ENCODE measurements around the gene UGT1A7.
"Not testable (repeated sequence)": the region's sequence is repeated elsewhere in the genome, so short reads cannot be mapped to it uniquely, and the experiment has no call there.

The UGT1A7 gene

DNA sequence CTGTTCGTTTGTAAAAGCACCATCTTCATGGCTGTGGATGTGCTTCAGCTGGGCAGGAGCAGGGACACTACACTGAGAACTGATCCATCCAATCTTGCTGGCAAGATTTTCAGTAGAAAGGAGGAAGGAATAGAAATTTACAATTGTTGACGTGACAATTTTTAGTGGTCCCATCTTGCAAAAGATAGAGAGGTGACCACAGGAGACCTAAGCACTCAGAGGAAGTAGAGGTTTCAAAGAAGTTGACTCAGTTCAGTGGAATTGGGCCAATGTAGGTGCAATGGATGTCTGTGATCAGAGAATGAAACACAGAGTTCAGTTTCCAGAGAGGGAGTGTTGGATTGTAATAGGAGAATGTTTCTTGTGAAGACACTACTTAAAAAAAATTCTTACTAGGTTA, 32.4 kb downstream of the UGT1A7 start:
- no peak for DNase-seq

DNA sequence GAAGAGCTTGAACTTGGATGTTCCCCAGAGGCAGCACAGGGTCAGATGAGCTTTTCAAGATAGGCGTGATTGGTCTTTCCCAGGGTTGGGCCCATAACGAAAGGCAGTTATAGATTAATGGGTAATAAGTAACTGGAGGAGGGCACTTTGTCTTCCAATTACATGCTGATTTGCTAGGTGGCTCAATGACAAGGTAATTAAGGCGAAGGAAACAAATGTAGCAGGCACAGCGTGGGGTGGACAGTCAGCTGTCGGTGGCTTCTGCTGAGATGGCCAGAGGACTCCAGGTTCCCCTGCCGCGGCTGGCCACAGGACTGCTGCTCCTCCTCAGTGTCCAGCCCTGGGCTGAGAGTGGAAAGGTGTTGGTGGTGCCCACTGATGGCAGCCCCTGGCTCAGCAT, 36.9 kb downstream of the UGT1A7 start, which contains the start of gene UGT1A4:
Gene UGT1A4 (plus strand): TSS at position 185 of the 400 bp plus-strand sequence. CDS start 85 bp downstream, at position 270.
- no peak for DNase-seq

DNA sequence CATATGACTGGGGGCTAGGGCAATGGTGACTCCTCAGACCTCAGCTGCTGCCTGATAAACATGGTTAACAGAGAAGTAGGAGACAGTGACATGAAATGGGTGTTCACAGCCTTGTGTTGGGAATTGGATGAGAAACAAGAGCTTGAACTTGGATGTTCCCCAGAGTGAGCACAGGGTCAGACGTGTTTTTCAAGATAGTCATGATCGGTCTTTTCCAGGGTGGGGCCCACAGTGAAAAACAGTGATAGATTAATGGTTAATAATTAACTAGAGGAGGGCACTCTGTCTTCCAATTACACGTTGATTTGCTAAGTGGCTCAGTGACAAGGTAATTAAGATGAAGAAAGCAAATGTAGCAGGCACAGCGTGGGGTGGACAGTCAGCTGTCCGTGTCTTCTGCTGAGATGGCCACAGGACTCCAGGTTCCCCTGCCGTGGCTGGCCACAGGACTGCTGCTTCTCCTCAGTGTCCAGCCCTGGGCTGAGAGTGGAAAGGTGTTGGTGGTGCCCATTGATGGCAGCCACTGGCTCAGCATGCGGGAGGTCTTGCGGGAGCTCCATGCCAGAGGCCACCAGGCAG, 47.1 kb downstream of the UGT1A7 start, which contains the start of gene UGT1A3:
Gene UGT1A3 (plus strand): TSS at position 320 of the 579 bp plus-strand sequence. CDS start 85 bp downstream, at position 405.
- DNase-seq = no peak

DNA sequence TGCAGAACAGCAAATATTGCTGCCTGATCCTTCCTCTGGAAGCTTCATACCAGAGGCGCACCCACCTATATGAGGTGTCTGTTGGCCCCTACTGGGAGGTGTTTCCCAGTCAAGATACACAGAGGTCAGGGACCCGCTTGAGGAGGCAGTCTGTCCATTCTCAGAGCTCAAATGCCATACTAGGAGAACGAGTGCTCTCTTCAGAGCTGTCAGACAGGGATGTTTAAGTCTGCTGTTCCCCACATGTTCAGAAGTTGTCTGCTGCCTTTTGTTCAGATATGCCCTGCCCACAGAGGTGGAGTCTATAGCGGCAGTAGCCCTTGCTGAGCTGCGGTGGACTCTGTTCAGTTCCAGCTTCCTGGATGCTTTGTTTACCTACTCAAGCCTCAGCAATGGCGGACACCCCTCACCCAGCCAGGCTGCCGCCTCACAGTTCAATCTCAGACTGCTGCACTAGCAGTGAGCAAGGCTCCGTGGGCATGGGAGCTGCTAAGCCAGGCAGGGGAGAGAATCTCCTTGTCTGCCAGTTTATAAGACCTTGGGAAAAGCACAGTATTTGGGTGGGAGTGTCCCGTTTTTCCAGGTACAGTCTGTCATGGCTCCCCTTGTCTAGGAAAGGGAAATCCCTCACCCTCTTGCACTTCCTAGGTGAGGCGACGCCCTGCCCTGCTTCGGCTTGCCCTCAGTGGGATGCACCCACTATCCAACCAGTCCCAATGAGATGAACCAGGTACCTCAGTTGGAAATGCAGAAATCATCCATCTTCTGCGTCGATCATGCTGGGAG, 55.4 kb downstream of the UGT1A7 start:
- not testable (repeated sequence) for DNase-seq

DNA sequence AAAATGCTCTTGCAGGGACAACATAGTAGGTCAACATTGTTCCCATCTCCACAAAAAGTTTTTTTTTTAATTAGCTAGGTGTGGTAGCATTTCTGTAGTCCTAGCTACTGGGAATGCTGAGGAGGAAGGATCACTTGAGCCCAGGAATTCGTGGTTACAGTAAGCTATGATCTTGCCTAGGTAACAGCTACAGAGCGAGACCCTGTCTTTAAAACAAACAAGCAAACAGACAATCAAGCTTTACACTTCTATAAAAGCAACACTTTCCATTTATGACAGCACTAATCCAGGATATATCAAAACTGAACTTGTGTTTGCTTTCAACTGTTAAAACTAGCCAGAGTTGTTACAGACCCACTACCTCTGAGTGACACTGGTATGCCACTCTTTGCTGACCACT, 59.2 kb downstream of the UGT1A7 start:
- no peak for DNase-seq

DNA sequence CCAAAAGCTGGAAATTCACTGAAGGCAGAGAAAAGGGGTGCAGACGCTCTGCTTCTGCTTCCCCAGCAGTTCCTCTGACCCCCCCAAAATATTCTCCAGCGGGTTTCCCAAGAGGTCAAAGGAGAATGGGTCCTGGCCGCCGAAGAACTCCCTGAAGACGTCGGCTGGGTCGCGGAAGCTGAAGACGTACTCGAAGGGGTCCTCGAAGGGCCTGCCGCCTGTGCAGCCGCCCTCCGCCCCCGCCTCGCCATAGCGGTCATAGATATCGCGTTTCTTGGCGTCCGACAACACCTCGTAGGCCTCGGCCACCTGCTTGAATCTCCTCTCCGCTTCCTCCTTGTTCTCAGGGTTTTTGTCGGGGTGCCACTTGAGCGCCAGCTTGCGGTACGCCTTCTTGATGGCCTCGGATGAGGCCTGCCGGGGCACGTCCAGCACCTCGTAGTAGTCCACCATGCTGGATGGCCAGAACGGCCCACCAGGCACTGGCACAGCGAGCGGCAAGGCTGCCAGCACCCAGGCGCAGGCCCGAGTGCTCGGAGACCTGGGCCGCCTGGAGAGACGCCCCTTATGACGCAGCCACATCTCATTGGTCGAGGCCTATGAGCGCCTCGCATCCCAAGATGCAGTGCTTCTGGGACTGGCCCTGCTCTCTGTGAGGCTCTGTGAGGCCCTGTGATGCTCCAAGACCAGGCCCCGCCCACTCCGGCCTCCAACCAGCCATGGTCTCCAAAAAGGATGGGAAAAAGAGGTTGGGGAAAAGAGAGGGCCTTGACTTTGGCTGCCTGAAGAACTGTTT, 62.0 kb downstream of the UGT1A7 start:
- no peak for DNase-seq

DNA sequence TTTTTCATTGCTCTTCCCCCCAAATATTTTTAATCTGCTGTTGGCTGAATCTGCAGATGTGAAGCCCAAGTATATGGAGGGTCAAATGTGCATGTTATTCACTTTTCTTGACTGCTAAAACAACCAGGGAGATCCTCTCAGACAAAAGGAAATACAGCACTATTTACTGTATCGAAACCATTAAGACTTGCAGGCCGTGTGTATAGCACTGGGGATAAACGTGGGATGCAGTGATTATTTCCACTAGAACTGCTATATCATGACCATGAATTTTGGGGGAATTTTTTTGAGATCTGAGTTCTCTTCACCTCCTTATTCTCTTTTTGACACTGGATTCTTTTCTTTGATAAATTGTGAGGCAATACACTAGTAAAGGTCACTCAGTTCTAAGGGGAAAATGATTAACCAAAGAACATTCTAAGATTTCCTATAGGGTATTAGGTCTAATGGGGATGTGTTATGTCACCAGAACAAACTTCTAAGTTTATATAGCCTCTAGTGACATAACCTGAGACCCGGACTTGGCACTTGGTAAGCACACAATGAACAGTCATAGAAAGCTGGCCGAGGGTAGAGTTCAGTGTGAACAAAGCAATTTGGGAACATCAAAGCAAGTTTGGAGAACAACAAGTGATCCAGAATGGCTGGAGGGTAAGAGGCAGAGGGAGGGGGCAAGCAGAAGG, 63.5 kb downstream of the UGT1A7 start:
- DNase-seq = no peak

DNA sequence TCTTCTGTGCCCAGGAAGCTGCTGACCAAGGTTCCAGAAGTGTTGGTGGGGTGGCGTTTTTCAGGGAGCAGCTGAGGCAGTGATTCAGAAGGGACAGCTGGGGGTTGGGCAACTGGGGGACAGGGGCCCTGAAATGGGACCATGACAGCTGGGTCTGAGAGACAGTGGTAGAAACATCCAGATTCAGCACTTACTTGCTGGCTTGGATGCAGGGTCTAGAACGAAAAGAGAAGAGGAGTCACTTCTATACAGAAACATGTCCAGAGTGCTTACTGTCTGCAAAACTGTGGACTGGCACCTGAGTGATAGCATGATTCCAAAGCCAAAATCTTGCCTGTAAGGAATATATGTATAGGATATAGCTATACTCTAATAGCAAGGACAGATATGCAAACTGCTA, 64.1 kb downstream of the UGT1A7 start:
- not testable (repeated sequence) for DNase-seq

DNA sequence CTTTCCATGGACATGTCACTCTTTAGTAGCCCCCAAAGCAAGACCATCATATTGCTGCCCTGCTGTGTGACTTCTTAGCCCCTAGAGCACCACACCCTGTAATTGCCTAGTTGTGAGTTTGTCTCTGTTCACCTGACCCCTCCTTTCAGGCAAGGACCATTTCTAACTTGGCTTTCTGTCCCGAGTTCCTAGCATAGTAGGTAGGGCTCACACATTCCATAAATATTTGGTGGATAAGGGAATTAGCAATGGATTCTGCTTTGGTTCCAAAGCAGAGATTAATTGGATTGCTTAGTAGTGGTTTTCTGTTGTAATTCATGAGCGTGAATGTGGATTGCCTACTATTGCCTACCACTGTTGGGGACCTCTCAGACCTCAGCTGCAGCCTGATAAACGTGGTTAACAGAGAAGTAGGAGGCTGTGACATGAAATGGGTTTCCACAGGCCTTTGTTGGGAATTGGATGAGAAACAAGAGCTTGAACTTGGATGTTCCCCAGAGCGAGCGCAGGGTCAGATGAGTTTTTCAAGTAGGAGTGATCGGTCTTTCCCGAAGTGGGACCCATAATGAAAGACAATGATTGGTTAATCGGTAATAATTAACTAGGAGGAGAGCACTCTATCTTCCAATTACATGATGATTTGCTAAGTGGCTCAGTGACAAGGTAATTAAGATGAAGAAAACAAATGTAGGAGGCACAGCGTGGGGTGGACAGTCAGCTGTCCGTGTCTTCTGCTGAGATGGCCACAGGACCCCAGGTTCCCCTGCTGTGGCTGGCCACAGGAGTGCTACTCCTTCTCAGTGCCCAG, 65.0 kb downstream of the UGT1A7 start:
- DNase-seq = no peak

DNA sequence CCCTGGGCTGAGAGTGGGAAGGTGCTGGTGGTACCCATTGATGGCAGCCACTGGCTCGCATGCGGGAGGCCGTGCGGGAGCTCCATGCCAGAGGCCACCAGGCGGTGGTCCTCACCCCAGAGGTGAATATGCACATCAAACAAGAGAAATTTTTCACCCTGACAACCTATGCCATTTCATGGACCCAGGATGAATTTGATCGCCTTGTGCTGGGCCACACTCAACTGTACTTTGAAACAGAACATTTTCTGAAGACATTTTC, 65.5 kb downstream of the UGT1A7 start:
- DNase-seq = no peak

DNA sequence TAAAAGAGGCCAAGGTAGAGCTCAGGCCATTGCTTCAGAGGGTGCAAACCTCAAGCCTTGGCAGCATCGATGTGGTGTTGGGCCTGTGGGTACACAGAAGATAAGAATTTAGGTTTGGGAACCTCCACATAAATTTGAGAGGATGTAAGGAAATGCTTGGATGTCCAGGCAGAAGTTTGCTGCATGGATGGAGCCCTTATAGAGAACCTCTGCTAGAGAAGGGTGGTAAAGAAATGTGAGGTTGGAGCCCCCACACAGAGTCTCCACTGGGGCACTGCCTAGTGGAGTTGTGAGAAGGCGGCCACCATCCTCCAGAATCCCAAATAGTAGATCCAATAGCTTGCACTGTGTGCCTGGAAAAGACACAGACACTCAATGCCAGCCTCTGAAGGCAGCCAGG, 69.0 kb downstream of the UGT1A7 start:
- not testable (repeated sequence) for DNase-seq

DNA sequence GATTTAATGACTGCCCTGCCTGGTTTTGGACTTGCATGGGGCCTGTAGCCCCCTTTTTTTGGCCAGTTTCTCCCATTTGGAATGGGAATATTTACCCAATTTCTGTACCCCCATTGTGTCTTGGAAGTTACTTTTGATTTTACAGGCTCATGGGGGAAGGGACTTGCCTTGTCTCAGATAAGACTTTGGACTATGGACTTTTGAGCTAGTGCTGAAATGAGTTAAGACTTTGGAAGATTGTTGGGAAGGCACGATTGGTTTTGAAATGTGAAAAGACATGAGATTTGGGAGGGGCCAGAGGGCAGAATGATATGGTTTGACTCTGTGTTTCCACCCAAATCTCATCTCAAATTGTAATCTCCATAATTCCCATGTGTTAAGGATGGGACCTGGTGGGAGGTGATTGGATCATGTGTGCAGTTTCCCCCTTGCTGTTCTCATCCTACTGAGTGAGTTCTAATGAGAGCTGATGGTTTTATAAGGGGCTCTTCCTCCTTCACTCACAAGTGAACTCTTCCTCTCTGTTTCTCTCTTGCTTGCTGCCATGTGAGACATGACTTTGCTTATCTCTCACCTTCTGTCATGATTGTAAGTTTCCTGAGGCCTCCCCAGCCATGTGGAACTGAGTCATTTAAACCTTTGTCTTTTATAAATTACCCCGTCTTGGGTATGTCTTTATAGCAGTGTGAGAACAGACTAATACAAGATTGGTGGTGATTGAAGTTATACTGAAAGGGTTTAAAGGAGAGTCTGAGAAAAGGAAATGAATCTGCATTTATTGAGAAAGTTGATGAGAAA, 69.7 kb downstream of the UGT1A7 start:
- DNase-seq = not testable (repeated sequence)

DNA sequence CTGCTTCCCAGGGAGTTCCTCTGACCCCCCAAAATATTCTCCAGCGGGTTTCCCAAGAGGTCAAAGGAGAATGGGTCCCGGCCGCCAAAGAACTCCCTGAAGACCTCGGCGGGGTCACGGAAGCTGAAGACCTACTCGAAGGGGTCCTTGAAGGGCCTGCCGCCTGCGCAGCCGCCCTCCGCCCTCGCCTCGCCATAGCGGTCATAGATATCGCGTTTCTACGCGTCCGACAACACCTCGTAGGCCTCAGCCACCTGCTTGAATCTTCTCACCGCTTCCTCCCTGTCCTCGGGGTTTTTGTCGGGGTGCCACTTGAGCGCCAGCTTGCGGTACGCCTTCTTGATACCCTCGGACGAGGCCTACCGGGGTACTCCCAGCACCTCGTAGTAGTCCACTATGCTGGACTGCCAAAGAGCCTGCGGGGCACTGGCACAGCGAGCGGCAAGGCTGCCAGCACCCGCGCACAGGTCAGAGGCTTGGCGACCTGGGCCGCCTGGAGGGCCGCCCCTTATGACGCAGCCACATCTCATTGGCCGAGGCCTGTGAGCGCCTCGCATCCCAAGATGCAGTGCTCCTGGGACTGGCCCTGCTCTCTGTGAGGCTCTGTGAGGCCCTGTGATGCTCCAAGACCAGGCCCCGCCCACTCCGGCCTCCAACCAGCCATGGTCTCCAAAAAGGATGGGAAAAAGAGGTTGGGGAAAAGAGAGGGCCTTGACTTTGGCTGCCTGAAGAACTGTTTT, 73.3 kb downstream of the UGT1A7 start:
- DNase-seq = no peak

DNA sequence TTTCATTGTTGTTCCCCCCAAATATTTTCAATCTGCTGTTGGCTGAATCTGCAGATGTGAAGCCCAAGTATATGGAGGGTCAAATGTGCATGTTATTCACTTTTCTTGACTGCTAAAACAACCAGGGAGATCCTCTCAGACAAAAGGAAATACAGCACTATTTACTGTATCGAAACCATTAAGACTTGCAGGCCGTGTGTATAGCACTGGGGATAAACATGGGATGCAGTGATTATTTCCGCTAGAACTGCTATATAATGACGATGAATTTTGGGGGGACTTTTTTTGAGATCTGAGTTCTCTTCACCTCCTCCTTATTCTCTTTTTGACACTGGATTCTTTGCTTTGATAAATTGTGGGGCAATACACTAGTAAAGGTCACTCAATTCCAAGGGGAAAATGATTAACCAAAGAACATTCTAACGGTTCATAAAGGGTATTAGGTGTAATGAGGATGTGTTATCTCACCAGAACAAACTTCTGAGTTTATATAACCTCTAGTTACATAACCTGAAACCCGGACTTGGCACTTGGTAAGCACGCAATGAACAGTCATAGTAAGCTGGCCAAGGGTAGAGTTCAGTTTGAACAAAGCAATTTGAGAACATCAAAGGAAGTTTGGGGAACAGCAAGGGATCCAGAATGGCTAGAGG, 74.9 kb downstream of the UGT1A7 start:
- no peak for DNase-seq

DNA sequence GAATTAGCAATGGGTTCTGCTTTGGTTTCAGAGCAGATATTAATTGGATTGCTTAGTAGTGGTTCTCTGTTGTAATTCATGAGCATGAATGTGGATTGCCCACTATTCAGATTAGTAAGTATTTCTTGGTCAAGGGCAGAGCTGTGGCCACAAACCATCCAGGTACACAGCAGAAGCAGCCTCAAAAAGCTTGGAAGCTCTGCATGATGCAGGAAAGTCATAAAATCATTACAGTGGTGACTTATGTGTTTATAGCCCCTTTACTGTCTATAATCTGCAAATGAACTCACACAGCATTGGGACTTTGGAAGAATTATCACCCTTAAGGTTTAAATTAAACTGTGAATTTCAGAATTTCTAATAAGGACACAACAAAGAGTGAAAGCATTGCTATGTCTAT, 76.4 kb downstream of the UGT1A7 start:
- DNase-seq = no peak

DNA sequence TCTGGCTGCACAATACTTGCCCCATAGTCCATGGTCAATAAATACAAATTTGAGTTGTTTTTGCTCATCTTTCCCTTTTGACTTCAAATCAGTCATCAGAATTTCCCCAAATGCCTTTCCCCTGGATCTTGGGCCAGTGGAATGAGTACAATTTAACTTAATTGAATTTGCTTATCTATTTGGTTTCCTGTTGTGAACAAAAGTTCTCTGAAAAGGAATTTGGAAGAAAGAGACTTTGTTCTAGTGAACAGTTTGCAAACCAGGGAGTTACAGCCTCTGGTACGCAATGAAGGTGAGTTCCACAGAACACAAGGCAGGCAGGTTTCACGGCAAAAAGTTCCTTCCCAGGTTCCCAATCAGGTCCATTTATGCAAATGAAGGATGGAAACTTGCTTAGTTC, 77.1 kb downstream of the UGT1A7 start:
- no peak for DNase-seq

DNA sequence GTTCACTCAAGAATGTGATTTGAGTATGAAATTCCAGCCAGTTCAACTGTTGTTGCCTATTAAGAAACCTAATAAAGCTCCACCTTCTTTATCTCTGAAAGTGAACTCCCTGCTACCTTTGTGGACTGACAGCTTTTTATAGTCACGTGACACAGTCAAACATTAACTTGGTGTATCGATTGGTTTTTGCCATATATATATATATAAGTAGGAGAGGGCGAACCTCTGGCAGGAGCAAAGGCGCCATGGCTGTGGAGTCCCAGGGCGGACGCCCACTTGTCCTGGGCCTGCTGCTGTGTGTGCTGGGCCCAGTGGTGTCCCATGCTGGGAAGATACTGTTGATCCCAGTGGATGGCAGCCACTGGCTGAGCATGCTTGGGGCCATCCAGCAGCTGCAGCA, 78.3 kb downstream of the UGT1A7 start, which contains the start of gene UGT1A1:
Gene UGT1A1 (plus strand): TSS at position 228 of the 400 bp plus-strand sequence. CDS start 18 bp downstream, at position 246.
- no peak for DNase-seq

DNA sequence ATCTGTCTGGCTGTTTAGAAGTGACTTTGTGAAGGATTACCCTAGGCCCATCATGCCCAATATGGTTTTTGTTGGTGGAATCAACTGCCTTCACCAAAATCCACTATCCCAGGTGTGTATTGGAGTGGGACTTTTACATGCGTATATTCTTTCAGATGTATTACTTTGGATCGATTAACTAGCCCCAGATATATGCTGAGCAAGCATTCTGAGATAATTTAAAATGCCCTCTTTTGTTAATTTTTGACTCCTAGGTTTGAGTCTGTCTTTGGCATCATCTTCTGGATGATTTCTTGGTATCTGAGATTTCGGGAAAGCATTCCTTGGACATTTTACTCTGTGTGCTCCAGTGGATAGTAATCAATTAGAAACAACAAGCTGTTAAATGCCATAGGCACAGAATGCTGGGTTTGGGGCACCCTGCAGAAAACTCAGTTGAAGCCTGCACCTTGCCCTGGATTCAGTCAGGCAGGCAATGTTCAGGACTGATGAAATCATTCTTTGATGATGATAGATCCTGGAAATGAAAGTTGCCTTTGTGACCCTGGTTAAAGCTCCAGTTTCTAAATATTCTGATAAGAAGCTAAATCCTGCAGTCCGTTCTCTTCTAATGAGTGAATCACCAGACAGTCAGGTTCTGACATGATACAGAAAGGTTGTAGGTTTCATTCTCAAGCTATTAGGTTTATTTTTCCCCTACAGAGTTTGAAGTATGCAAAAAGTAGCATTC, 79.5 kb downstream of the UGT1A7 start:
- DNase-seq = no peak

DNA sequence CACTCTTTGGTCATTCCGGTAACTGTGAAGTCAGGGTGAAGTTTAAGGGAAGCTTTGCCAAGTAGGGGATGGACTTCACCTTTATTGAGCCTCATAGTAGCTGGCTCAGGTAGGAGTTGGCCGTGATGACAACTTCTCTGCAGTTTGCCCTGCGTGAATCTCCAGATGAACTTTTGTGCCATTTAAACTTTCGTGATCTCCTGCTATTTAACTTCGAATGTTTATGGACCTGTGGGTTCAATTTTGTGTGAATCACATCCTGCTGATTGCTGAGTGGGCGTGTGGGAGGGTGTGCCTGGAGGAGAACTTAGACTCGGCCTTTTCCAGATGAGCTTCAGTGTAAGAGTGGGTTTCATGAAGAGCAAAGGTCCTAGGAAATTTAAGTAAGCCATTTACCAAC, 82.6 kb downstream of the UGT1A7 start:
- no peak for DNase-seq
